Activated naive CD4-positive, alpha-beta T cell treated with anti-CD3 and anti-CD28 coated beads, Interleukin-2, amount 50 U/mL, for 16 hours (primary cell): ENCODE measurements around the gene TAOK3.
"Not testable (repeated sequence)": the region's sequence is repeated elsewhere in the genome, so short reads cannot be mapped to it uniquely, and the experiment has no call there.

ENCODE experiments used
- DNase-seq: peaks from one replicate; pipeline ENCODE4 v3.0.0-alpha.2; 2020

The TAOK3 gene

DNA sequence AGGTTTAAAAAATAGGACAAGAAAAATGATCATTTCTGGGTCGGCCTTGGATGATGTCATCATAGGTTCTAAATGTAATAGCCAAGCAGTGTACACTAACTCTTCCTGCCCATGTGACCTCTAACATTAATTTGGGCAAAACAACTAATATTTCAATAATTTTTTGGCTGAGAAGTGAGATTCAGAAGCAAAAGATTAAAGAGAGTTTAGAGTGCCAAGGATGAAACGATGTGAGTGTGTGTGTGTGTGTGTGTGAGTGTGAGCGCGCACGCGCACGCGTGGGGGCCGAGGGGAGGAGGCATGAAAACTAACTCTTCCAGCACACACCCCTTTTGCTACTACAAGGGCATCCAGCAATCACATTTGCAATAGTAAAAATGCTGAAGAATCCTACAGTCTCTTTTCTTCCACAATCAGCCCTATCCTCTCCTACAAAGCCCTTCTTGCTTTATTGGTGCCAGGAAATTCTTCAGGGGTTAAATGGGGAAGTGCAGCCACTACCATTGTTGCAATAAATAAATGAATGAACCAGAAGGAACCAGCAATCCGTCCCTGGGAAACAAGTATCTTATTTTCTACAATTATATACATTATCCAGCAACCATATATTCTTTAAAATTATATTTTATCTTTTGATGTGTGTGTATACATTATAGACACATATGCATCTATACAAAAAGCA is 183.9 kb downstream of the TAOK3 start:
- no peak for DNase-seq

DNA sequence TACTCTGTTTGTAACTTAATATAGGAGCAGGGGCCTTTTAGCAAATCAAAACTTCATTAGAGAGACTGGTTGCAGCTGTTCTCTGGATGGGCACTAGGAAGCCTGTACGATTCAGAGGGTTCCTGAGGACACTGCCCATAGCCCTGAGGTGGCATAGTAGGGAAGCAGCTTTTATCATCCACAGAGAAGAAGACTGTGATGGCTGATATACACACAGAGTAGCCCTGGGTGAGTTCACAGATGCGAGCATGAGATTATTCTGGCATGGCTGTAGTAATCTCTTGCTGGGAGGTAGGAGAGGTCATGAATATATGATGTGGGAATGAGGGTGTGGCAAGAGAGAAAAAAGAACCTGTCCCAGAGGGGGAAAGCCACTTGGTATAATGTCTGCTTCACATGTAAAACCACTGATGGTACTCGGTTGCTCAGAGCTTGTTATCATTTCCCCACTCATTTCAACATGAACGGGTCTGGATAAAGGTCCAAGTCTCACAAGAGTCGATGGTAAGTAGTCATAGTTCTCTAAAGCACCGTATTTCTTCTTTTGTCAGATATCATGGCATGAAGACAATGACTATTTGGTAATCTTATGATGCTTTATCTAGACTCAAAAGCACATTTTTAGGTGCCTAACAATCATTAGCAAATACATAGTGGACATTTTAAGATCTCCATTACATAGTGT is 184.8 kb downstream of the TAOK3 start:
- DNase-seq: no peak

DNA sequence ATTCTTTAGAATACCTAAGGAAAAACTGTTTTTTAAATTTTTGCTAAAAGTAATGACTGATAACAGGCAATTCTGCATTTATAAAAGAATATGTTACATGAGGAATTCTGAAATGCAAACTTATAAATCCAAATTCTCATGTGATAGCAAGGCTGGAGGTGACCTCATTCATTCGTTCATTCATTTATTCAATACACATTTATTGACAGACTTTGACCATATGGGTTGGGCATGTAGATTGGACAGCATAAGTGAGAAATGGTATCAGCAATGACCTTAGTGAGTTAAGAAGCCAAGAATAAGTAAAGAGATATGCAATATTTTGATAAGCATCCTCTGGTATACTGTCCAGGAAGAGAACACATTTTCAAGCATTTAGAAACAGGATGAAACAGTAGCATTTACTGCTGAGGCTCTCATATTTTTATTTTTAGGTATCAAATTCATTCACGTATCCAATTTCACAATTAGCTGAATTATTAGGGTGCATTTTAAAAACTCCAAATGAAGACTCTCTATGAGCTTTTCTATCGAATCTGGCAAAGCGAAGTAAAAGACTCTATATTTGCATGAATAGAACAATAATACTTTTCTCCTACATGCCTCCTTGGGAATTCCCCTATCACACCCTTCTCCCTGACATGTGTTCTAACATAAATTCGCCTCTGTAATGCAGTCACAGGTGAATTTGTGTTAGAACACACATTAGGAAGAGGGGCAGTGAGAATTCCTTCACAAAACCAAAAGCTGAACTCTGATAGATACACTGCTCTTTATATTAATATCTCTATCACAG is 186.9 kb downstream of the TAOK3 start:
- DNase-seq: no peak

DNA sequence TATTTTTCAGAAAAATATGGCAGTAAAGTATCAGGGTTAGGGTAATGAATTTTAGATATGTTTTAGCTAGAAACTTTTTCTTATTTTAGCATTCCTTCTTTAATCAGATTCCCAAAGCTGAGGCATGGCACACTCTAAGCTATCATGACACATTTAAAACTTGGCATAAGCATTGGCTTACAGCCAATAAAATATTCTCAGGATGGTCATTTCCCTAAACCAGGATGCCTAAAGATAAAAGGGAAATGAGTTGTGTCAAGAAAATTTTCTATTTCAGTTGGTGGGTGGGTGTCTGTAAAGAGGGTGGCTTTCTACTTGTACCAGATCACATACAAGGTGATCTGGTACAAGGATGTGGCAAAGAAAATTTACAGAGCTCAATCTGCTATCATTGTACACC is 189.0 kb downstream of the TAOK3 start:
- DNase-seq: no peak

DNA sequence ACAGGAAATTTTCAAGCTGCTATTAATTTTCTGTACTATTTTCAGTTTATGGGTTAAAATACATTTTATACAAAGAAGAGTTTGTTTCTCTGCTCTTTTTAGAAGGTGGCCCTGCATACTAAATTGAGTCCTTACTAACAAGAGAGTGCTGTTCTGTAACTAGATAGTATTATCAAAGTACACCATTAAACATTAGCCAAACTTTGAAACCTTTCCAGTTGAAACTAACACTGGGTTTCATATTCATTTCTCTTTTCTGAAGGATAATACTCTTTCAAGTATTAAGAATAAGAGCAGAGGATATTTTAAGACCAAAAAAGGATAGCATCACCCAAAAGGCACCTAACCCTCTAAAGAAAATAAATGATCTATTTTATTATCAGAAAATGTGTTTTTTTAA is 189.6 kb downstream of the TAOK3 start:
- no peak for DNase-seq

DNA sequence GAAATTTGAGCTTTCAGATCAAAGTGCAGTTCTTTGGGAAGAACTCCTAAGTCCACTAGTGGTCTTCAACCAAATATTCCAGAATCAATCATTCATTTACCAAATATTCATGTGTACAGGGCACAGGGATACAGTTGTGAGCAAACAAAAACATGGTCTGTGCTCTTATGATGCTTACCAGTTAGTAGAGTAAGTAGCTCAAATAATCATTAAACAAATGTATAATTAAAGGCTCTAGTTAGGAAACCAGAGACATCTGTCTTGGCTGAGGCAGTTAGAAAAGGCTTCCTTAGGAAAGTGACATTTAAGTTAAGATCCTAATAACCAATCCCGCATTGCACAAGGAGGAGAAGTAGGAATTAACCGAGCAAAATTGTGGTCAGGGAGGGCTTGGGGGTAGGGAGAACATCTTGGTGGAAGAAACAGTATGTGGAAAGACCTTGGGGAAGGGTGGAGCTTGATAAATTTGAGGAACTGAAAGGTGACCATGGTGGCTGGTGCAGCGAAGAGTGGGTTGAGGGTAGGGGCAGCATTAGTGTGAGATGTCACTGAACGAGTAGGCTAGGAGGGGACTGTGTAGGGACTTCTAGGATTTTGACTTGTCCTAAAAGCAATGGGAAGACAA is 196.8 kb downstream of the TAOK3 start:
- no peak for DNase-seq

DNA sequence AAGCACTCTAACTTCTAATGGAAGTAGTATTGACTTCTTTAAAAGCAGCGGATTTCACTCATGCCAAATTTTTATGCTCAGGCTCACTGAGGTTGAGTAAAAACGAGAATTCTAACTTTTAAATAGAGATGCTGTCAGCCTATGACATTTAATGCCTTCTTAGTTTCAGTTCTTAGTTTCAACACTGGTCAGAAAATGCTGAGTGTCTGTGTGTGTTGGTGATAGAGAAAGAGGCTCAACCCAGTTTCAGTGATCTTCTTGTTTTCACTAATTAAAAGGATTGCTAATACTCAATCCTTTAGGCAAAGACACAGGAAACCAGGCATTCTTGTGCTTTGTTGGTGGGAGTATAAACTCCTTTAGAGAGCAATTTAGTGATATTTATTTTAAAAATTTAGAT is 205.8 kb downstream of the TAOK3 start:
- DNase-seq: no peak

DNA sequence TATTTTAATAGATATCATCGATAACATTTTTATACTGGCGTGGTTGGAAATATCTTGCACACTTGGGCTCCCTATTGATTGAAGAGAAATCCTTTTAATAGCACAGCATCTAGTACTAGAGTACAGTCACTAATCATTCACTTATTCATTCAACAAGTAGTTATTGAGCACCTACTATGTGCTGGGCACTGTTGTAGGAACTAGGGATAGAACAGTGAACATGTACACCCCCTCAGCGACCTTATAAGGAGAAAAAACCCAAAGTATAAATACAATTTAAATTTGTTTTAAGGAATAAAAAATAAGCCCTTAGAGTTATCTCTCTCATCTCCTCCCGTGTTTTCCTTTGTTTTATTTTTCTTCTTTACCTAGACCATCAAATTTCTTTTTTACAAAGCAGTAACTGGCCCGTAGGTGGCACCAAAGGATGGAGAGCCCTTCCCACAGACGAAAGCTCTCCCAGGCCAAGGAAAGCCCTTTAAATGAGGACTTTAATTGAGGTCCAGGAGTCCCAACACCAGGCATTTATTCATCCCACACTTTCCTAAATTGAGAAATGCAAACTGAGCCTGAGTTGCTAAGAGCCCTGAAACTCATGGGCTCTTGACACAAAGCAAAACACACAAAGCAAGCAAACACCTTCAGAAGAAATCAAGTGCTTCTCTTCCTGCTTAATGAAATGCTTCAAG is 207.8 kb downstream of the TAOK3 start:
- no peak for DNase-seq

DNA sequence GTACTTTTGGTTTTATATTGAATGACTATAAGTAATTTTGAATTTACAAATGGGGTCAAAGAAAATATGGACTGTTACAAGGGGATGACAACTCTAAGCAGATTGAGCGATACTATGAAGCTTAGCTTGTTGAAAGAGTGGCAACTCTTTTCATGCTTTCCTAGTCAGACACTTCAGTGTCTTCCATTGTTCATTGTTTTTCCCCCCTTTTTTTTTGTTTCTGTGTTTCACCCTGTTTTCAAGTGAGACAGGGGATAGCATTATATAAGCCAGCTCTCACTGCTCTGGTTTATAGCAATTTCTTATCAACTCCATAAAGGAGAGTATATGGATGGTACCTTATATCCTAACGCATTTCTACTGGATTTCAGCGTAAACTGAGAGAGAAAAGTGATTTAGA is 212.2 kb downstream of the TAOK3 start:
- no peak for DNase-seq

DNA sequence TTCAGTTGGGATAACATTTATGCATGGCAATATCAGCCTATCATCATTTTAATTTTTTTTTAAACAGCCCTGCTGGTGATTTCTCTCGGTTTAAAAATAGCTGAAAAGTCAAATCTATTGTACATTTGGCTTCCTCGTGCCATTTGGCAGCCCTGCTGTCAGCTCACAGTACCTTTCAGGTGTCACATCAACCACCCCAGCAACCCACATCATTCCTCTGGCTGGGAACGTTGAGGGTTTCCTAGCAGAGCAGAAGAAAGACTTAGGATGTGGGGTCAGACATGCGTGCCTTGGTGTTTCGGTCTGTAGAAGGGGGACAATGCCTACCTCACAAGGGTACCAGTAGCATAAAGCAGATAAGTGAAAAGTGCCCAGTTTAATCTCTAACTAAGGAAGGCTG is 221.0 kb downstream of the TAOK3 start:
- DNase-seq: no peak

DNA sequence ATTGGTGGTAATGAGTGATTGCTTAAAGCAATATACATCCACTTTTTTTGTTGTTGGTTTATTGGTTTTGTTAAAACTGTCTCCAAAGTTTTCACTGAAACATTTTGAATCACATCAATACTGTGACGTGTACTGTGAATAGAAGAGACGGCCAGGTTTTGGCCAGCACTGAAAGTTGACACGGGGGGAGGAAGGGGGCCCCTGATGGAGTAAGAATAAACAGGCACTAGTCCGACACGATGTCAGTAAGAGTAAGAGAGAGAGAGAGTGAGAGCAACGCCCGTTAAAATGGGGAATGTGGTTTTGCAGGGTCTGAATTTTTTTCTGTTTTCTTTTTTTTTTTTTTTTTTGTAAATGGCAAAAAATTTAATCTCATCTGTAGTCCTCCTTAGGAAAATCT is 222.1 kb downstream of the TAOK3 start:
- DNase-seq: no peak

DNA sequence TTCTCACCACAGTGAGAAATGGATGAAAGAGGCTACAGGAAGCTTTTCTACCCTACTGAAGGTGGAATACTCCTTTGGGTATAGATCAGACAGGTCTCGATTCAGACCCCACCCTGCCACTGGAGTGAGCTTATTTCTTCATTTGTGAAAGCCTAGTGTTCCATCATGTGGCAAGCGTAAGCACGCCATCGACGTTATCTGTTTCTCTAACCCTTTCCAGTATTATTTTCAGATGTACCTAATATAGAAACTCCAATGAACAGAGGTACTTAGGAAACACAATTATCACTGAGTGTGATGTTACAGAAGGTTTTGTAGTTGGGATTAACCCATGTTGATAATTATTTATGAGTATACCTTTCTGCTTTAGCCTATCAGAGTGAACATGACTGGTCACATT is 224.4 kb downstream of the TAOK3 start:
- no peak for DNase-seq

DNA sequence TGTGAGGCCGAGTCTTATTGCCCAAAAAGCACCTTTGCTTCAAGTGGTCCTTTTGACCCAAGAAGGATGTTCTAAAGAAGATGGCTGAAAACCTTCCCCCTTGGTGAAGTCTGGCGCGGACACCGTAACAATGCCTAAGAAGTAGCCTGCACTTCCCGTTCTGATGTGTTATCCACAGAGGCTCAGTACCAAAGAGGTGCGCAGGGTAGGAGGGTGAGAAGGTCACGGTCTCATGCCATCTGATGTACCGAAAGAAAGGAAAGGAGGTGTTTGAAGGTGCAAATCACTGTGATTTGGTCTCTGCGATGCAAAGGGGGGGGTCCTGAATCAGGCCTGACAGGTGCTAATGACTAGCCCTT is 226.9 kb downstream of the TAOK3 start:
- DNase-seq: no peak

DNA sequence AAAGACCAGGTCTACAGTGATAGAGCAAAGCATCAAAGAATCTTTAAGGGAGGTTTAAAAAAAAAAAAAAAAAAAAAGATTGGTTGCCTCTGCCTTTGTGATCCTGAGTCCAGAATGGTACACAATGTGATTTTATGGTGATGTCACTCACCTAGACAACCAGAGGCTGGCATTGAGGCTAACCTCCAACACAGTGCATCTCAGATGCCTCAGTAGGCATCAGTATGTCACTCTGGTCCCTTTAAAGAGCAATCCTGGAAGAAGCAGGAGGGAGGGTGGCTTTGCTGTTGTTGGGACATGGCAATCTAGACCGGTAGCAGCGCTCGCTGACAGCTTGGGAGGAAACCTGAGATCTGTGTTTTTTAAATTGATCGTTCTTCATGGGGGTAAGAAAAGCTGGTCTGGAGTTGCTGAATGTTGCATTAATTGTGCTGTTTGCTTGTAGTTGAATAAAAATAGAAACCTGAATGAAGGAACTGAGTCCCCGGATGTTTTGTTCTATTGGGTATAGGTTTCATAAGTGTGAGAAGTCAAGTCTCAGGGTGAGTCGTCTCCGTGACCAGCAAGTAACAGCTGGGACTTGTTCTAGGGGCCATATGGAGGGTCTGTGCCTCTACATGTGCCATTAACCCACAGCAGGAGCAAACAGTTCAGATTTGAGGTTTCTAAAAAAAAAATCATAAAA is 227.5 kb downstream of the TAOK3 start:
- DNase-seq: no peak

DNA sequence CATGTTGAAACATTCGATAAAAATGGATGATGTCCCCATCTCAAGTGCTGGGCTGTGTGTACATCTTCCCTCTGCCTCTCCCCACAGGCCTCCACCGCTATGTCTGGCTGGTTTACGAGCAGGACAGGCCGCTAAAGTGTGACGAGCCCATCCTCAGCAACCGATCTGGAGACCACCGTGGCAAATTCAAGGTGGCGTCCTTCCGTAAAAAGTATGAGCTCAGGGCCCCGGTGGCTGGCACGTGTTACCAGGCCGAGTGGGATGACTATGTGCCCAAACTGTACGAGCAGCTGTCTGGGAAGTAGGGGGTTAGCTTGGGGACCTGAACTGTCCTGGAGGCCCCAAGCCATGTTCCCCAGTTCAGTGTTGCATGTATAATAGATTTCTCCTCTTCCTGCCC is 228.2 kb downstream of the TAOK3 start:
- DNase-seq: no peak

DNA sequence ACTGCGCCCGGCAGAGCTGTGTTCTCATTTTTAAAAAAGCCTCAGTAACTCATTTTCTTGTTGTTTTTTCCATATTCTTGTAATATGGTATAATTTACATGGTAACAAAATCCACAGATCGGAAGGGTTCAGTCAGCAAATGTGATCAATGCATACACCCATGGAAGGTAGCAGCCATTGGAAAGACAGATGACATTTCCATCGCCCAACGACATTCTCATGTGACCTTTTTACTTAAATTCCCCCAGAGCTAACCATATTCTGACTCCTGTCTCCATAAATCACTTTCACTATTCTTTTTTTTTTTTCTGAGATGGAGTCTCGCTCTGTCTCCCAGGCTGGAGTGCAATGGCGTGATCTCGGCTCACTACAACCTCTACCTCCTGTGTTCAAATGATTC is 231.9 kb downstream of the TAOK3 start:
- no peak for DNase-seq

DNA sequence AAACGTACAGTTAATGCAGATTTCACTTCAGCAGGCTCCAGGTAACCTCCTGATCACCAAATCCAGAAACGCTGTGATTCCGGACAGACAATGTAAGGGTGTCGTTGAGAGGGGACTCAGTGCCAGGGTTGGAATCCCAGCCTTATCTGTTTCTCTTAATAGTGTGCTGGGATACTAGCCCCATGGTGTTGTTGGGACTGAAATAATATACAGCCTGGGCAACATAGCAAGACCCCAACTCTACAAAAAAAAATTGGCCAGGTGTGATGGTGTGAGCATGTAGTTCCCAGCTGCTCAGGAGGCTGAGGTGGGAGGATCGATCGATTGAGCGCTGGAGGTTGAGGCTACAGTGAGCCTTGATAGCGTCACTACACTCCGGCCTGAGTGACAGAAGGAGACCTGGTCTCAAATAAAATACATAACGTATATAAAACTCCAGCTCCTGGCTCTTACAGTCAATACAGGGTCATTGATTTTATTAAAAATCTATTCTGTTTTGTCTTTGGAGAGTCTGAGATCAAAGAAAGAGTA is 235.5 kb downstream of the TAOK3 start:
- no peak for DNase-seq

DNA sequence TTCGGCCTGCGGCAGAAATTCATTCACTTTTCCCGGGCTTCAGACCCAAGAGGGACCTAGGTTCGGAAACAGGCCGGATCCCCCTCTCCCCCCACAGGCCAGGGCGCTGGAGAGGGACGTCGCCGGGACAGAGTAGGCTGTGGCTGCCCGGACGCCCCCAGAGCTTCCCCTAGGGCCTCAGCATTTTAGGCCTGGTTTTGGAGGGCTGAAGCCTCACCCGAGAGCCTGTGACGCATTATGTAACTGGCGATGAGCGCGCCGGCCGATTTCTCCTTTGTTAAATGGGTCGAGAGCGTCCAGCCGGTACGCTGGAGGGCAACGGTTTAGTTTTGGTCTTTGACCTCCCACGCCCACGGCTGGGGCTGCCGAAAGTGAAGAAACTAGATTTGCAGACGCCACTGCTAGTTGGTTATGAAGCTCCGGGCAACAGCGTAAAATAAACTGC is 236.1 kb downstream of the TAOK3 start:
- DNase-seq: peak; percentile 42

DNA sequence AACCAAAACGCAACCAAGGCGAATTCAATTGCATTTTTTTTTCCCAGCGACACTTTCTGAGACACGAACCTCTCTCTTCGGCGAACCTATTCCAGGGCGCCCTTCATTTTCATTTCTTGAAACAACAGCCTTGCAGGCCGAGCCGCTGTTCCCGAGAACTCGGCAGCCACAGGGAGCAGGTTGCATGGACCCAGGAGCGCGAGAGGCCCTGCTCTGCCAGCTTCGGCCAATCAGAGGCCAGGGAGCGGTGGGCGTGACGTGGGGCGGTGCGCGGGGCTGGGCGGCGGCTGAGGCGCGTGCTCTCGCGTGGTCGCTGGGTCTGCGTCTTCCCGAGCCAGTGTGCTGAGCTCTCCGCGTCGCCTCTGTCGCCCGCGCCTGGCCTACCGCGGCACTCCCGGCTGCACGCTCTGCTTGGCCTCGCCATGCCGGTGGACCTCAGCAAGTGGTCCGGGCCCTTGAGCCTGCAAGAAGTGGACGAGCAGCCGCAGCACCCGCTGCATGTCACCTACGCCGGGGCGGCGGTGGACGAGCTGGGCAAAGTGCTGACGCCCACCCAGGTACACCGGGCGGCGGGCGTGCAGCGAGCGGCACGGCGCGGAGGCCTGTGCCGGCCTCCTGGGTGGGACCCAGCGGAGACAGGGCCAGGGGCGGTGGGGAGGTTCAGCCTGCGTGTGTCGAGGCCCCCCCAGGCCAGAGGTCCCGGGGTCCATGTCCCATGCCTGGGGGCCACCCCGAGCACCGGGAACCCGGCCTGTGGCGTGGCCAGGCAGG is 236.7 kb downstream of the TAOK3 start, which contains the start of gene PEBP1:
Gene PEBP1, plus strand, starts transcription at position 337 of the 771 bp plus-strand sequence. Its CDS starts 86 bp downstream, at position 423.
- DNase-seq: peak; percentile 94

DNA sequence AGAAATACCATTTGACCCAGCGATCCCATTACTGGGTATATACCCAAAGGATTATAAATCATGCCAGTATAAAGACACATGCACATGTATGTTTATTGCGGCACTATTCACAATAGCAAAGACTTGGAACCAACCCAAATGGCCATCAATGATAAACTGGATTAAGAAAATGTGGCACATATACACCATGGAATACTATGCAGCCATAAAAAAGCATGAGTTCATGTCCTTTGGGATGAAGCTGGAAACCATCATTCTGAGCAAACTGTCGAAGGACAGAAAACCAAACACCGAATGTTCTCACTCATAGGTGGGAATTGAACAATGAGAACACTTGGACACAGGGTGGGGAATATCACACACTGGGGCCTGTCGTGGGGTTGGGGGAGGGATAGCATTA is 243.3 kb downstream of the TAOK3 start:
- DNase-seq: not testable (repeated sequence)

DNA sequence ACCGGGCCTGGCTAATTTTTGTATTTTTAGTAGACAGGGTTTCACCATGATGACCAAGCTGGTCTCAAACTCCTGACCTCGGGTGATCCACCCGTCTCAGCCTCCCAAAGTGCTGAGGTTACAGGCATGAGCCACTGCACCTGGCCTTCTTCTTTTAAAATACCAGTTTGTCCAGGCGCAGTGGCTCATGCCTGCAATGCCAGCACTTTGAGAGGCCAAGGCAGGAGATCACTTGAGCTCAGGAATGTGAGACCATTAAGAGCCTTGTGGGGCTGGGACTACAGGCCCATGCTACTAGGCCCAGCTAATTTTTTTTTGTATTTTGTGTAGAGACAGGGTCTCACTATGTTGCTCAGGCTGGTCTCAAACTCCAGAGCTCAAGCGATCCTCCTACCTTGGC is 244.8 kb downstream of the TAOK3 start:
- no peak for DNase-seq
